Right lobe of liver (tissue), 4 donors: ENCODE results near the gene CADM2.

Experiments used
- POLR2A ChIP-seq: fragments of 450-650 bp; IDR thresholded peaks from one replicate; pipeline ENCODE4 v1.6.1; 2017; ENCODE audit warnings: antibody characterized with exemption, mild to moderate bottlenecking
- TF ChIP-seq, protein P1 (sequence below), 4 donors: fragments of 200-600 bp in 3 of 4; fragments of 450-650 bp in 1 of 4; IDR thresholded peaks; one replicate each; pipeline versions ENCODE4 v1.5.1 to v1.8.0; 2016 to 2022; ENCODE audit warnings: antibody characterized with exemption in 4 of 4, mild to moderate bottlenecking in 2 of 4
- donor health status: DM: no; HTN: no; CAD: no.
- donor health status: DM: no; HTN: no; CAD: no.
- donor health status: DM: no; HTN: yes; CAD: no.

DNA sequence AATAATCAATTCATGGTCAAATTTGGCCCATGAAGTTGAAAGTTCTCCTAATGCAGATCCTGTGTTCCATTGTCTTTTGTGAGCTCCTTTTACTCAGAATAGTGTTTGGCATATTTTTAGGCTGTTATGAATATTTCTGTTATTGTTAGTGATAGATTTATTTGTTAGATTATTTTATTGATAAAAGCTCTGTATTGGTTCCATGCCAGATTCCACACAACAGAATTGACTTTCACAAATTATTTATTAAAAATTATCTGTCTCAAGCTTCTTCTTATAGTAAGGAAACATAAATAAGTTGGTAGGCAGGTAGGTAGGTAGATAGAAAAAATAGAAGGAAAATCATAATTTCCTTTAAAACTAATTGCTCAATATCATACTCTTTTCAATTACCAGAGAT, 557.4 kb downstream of the CADM2 start:
- TF ChIP-seq, protein P1, sequence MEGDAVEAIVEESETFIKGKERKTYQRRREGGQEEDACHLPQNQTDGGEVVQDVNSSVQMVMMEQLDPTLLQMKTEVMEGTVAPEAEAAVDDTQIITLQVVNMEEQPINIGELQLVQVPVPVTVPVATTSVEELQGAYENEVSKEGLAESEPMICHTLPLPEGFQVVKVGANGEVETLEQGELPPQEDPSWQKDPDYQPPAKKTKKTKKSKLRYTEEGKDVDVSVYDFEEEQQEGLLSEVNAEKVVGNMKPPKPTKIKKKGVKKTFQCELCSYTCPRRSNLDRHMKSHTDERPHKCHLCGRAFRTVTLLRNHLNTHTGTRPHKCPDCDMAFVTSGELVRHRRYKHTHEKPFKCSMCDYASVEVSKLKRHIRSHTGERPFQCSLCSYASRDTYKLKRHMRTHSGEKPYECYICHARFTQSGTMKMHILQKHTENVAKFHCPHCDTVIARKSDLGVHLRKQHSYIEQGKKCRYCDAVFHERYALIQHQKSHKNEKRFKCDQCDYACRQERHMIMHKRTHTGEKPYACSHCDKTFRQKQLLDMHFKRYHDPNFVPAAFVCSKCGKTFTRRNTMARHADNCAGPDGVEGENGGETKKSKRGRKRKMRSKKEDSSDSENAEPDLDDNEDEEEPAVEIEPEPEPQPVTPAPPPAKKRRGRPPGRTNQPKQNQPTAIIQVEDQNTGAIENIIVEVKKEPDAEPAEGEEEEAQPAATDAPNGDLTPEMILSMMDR (IDR thresholded peaks at IDR 0.05): no peak
- no peak for TF ChIP-seq POLR2A
